SK-N-SH (cell line): ENCODE data around the gene INPP5J.

ENCODE experiments used
- EZH2phosphoT487 ChIP-seq: fragments of 200-600 bp; sonication (generic); IDR thresholded peaks from 2 replicates; pipeline ENCODE4 v1.6.1; 2017; ENCODE audit warnings: low read depth, mixed run types, mild to moderate bottlenecking, antibody characterized with exemption, moderate library complexity, borderline replicate concordance
- FOXJ3 ChIP-seq: sonication (generic); formaldehyde crosslinking; IDR thresholded peaks from 2 replicates; pipeline ENCODE4 v1.5.1; 2020; ENCODE audit warnings: mild to moderate bottlenecking, missing genetic modification reagents
- POLR2AphosphoS5 ChIP-seq: IDR thresholded peaks from 2 replicates; pipeline ENCODE4 v1.6.1; 2012; ENCODE audit warnings: low read depth, low read length
- RAD21 ChIP-seq: IDR thresholded peaks from 2 replicates; pipeline ENCODE4 v1.6.1; 2012; ENCODE audit warnings: mild to moderate bottlenecking, low read length
- TAF1 ChIP-seq: IDR thresholded peaks from 2 replicates; pipeline ENCODE4 v1.6.1; 2012; ENCODE audit warnings: low read depth, mild to moderate bottlenecking, low read length, moderate library complexity, borderline replicate concordance
- TEAD4 ChIP-seq: IDR thresholded peaks from 2 replicates; pipeline ENCODE4 v1.4.0; 2012; ENCODE audit warnings: mild to moderate bottlenecking, borderline replicate concordance; ENCODE audit not compliant: insufficient read depth
- TF ChIP-seq, protein P1 (sequence below): fragments of 200-600 bp; sonication (generic); IDR thresholded peaks from 2 replicates; pipeline ENCODE4 v1.6.1; 2017; ENCODE audit warnings: antibody characterized with exemption, mild to moderate bottlenecking, moderate library complexity
- TF ChIP-seq, protein P2 (sequence below): IDR thresholded peaks from 2 replicates; pipeline ENCODE4 v1.4.0; 2012; ENCODE audit warnings: low read depth

DNA sequence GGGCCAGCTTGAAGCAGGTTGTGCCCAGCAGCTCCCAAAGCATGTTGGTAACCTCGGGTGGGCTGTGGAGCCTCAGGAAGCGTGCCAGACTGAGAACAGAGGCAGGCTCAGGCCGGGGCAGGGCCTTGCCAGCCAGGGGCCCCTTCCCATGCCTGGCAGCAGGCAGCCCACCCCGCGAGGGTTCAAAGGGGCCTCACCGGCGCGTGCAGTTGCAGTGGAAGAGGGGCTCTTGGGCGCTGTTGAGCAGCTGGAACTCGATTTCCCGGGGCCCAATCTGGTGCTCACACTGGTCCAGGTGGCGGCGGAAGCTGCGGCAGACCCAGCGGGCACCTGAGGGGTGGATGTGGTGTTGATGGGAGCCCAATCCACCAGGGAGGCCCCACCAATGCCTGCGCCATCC is 13.9 kb downstream of the INPP5J start:
- TF ChIP-seq FOXJ3 (CRISPR knock-in tag) (no peak), EZH2phosphoT487 (no peak), RAD21 (no peak), TEAD4 (no peak), TAF1 (no peak), POLR2AphosphoS5 (no peak)
- TF ChIP-seq, protein P1, sequence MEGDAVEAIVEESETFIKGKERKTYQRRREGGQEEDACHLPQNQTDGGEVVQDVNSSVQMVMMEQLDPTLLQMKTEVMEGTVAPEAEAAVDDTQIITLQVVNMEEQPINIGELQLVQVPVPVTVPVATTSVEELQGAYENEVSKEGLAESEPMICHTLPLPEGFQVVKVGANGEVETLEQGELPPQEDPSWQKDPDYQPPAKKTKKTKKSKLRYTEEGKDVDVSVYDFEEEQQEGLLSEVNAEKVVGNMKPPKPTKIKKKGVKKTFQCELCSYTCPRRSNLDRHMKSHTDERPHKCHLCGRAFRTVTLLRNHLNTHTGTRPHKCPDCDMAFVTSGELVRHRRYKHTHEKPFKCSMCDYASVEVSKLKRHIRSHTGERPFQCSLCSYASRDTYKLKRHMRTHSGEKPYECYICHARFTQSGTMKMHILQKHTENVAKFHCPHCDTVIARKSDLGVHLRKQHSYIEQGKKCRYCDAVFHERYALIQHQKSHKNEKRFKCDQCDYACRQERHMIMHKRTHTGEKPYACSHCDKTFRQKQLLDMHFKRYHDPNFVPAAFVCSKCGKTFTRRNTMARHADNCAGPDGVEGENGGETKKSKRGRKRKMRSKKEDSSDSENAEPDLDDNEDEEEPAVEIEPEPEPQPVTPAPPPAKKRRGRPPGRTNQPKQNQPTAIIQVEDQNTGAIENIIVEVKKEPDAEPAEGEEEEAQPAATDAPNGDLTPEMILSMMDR, result no peak
- TF ChIP-seq, protein P2, sequence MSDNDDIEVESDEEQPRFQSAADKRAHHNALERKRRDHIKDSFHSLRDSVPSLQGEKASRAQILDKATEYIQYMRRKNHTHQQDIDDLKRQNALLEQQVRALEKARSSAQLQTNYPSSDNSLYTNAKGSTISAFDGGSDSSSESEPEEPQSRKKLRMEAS, result no peak
